NCI-H1048 (cell line): ENCODE measurements around the gene DNAJA4.

Source experiments
- DNase-seq: peaks from one replicate; lab custom pipeline; 2025; lab: John Stamatoyannopoulos, UW

Gene DNAJA4

DNA sequence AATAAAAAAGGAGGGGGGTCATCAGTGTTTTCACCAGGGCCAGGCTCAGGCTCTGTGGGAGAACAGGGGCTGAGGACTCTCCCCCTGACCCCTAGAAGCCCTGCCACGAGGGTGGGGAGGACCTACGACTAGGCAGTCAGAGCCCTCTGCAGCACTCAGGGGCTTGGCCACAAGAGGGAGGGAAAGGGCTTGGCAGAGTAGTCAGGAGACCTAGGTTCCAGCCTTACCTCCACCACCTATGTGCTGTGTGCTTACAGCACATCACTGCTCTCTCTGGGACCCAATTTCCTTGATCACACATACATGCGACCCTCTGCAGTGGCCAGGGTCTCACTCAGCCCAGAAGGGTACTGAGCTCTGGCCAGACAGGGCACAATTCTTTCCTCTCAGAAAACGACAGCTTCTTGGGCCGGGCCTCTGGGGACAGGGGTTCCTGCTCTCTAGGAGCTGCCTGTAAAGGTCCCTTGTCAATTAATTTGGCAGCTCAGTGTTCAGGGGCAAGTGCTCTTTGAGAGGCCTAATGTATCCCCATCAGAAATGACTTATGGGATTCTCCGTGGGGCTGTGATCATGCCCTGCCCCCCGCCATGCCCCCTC lies 51.4 kb downstream of the DNAJA4 start:
- DNase-seq = no peak

DNA sequence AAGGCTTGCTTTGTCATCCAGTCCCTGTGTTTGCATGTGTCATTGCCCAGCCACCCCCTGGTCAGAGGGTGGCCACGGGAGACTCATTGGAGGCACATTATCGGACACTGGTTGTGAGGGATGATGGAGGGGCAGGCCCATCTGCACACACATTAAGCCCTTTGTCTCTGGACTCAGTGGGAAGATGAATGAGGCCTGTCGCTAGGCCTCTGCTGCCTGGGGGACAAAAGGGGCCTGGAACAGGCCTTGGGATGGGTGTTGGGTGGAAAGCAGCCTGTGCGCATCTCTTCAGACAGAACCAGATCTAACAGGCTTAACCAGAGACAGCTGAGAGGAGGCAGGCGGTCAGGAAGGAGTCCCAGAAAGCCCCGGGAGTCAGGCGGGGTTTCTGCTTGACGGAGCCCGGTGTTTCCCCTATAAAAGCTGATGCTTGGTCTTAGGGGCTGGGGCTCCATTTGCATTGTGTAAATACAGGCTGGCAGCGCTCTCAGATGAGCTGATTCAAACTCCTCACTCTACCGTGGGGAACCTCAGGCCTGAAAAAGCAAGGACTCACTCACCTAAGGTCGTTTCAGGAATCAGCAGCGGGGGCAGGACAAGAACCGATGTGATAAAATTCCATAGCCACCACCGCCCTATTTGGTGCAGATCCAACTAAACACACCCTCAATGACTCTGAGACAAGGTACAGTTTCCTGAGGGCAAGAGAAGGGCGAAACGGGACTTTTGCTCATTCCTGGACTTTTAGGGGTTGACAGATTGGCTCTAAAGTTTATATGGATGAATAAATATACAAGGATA lies 52.1 kb downstream of the DNAJA4 start:
- DNase-seq = no peak

DNA sequence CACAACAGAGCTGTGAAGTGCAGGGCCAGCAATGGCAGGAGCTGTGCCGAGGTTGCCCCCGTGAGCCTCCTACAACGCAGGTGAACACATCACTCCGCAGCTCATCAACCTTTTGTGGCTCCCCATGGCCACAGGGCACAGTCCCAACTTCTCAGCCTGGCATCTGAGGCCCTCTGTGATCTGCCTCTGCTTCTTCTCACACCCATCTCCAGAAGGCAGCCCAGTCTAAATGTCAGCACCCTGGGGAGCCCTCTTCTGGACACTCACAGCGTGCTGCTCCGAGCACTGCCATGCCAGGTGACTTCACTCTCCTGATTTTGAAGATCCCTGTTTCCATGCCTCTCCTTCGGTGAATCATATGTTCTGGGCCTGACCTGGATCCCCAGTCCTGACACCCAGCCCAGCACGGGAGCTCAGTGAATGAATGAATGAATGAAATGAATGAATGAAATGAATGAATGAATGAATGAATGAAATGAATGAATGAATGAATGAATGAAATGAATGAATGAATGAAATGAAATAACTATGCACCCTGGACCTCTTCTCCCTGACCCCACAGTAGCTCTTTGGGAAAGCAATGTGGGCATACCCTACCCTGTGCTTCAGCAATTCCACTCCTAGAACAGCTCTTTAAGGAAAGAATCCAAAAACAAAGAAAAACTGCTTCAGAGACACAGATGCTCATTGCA lies 52.9 kb downstream of the DNAJA4 start:
- DNase-seq = no peak

DNA sequence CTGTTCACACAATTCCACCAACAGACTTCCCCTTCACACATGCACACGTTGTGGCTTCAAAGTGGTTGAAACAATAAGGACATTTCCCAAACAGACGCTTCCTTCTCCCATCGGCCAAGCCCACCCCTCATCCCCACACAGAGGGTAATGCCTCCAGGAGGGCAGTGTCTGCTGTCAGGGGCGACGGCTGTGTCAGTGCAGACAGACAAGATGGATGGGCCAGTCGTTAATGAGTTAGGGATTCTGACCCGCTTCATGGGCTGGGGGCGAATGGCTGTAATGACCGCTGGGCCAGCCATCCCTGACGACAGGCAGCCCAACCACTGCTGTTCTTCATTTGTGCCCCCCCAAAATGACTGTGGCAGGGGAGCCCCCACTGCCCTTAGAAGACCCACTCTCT lies 55.2 kb downstream of the DNAJA4 start:
- no peak for DNase-seq

DNA sequence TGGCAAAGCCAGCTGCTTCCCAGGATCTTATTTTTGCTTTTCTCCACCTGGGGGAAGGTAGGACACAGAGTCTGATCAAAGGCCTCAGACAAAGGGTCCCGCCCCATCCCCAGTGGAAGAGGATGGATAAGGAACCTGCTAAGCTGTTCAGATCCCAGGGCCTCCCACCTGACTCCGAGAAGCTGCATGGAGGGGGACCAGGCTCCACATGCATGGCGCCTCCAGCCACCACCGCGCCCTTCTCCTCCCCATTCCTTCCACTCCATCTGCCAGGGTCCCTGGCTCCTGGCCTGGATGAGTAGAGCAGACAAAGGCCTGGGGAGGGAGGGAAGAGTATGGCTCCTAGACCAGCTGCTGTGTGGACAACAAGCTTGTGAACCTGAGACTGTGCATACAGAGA lies 55.8 kb downstream of the DNAJA4 start:
- DNase-seq = no peak

DNA sequence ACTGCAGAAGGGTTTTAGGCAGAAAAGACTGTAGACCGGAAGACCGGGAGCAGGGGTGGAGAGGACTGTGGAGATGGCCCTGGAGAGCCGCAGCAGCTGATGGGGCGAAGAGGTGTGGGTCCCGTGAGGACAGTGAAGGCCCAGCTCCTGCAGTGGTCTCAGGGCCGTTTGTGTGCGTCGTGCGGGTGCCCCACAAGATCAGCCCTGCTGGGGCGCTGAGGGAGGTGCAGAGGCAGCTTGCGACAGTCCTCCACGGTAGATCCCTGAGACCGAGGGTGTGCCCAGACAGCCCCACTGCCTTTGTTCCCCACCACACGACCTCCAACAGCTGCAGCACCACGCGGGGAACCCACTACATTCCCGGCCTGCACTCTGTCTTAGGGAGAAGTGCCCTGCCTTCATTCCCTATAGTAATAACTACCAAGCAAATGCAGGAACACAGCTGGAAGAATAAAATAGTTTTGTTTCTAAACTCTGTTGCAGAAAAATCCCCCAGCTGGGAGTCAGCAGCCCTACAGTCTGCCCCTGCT lies 56.7 kb downstream of the DNAJA4 start:
- DNase-seq = no peak

DNA sequence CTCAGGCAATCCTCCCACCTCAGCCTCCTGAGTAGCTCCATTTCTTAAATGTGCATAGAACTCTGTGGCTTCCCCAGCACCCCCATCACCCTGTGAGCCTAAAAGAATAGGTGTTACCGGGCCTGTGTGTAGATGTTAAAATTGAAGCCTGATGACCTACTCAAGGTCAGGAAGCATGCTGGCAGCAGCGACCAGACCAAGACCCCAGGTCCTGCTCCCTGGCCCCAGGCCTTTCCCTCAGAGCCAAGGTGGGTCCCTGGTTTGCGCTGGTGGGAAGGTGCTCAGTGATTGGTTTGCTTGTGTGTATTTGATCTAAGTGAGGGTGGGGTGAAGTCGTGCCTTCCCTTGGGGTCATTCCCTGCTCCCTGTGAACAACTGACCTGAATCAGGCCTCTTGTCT lies 57.4 kb downstream of the DNAJA4 start:
- no peak for DNase-seq

DNA sequence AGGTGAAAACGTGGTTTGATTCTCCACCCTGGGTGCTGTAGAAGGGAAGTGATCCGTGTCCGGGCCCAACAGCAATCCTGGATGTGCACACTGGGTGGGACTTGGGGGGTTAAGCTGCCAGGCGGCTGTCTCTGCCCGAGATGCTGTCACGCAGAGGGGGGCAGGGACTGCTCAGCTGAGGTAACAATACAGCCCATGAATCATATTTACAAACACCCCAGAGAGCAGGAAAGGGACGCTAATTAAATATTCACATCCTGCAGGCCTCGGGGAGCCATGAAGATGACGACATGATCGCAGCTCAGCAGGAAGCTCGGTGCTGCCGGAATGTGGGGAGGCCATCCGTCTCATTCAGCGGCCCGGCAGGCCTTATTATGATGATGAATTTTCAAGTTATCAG lies 57.9 kb downstream of the DNAJA4 start:
- DNase-seq = no peak

DNA sequence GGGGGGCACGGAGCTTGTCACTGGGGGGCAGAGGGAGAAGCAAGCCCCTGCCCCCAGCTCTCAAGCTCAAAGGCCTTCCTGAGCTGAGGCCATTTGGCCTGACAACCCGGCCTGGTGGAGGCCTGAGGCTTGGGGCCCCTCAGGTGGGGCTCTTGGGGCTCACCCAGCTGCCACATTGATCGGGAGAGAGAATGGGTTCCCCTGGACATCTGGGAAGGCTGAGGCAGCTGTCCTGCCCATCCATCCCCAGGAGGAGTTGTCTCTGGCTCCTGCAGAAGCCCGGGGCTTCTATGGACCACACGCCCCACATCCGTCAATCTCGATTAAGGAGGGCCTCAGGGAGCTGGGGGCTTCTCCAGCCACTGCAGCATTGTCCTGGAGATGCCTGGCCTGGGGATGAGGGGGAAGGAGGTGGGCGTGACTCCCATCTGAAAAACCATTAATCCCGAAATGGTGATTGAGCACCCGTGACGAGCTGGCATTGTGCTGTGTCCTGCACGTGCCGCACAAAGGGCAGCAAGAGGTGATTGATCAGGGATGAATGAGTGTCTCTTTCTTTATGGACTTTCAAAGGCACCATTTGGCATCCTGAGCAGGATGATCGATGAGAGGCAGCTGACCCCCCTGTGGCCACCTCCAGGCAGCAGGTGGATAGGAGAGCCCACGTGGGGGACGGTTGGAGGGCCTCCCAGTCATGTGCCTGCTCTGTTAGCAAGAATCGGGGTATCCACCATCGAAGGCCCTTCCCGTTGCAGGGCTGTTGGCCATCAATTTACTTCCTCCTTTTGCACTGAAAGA lies 58.6 kb downstream of the DNAJA4 start:
- DNase-seq = no peak

DNA sequence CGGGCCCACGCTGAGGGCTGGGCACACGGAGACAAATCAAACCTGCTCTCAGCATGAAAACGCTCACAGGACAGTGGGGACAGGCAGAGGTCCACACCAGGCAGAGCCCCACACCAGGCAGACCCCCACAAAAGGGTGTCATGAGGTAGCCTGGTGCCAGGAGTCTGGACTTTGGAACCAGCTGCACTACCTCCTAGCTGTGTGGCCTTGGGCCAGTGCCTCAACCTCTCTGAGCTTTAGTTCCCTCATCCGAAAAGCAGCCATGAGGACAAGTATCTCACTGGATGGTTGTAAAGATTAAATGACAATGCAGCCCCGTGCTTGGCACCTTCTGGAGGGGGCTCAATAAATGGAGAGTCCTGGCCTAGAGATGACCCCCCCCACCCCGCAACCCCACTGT lies 59.3 kb downstream of the DNAJA4 start:
- no peak for DNase-seq

DNA sequence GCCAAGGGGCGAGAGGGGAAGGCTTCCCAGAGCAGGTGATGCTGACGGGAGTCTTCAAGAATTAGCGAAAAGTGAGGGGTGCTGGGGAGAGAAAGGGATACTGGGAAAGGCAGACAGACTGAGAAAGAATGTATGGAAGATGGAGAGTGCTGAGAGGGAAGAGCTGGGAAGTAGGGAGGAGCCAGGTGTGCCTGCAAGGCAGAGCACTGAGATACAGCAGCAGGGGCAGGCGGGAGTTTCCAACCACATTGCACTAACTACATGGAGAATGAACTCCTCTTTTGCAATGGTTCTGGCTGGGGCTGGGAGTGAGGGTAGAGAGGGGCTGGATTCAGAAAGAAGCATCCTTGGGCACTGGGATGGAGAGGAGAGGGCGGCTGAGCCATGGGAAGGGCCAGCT lies 59.8 kb downstream of the DNAJA4 start:
- no peak for DNase-seq

DNA sequence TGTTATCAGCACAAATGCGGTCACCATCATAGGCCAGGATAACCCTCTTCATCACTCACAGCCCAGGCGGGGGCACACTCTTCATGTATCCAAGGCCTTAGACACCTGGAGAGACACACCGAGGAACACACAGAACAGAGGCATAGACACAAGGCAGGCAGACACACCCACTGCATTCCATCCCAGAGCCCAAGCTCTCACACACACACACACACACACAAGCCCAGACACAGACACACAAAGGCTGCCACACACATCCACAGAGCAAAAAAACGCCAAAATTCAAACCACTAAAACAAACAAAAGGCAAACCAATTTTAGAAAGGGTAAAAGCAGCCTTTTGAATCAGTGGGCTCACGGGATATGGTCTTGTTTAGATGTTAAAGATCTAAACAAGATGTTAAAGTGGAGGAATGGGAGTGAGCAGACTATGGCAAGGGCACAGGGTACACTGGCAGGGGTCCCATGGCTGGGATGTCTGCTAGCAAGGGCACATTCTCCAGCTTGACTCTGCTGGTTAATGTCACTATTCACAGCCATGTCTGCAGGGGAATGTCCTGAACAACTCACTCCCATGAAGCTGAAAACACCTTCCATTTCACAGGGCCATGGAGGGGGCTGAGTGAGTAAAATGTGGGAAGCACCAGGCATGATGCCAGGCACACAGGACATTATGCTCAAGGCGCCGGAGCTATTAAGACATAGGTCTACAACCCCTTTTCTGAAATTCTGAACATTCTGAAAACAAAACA lies 60.9 kb downstream of the DNAJA4 start:
- no peak for DNase-seq

DNA sequence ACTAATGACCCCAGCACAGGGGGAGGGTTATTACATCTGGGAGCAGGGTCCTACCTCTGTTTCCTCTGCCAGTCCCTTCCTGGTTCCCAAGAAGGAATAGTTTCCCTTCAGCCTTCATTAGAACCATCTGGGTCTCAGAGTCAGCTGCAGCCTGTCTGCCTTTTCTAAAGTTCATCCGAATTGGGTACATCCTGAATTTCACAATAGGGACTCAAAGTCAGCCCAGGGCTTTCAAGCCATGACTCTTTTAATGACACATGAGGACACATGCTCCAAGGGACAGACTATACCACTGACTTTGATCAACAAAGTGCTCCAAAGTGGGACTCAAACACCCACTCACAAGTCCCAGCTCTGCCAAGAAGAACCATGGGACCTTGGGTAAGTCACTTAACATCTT lies 63.1 kb downstream of the DNAJA4 start:
- DNase-seq = no peak

DNA sequence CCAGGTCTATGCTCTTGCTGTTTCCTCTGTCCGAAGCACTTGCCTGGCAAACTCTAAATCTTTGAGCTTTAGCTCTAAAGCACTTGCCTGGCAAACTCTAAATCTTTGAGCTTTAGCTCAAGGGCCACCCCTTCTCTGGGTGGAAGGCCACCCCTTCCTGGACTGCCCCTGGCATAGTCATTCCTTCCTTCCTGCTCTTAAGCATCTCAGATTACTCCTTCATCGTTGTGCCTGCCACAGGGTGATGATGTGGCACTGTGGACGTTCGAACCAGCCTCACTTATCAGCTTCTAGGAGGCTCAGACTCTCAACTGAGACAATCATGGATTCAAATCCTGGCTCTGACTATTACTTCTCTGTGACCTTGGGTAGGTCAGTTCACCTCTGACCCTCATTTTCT lies 65.3 kb downstream of the DNAJA4 start:
- no peak for DNase-seq
